GM18861 (cell line): Measurements from ENCODE around the gene DLL1.

Experiments
- ATAC-seq: cut with Tn5 transposase; IDR thresholded peaks from one replicate; pipeline ENCODE4 v1.9.1; 2021; ENCODE audit not compliant: unreplicated experiment

DLL1 gene

GRCh38 chr6:170283212-170284081, 7.4 kb downstream of the DLL1 start:
- no peak for ATAC-seq

DNA sequence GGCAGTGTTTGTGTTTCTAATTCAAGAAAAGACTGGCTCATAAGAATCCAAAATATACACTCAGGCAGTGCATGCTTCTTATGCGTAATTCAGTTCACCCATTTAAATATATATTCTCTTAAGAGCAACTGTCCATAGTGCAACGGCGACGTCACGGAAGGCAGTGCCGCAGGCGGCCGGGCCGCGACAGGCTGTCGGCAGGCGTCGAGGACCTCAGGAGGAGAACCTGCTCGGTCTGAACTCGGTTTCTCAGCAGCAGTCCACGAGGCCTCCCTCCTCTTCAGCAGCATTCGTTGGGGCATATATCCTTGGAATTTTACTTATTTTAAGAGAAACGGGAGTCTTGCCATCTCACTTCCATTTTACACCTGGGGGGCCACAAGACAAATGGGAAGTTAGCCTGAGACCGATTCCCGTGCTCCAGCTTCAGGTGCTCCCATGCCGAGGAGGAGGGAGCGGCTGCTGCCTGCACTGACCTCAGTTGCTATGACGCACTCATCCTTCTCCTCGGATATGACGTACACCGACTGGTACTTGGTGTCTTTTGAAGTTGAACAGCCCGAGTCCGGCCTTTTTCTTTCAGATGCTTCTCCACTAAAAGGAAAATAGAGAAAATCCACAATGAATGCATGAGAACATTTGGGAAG, 8.2 kb downstream of the DLL1 start:
- no peak for ATAC-seq

DNA sequence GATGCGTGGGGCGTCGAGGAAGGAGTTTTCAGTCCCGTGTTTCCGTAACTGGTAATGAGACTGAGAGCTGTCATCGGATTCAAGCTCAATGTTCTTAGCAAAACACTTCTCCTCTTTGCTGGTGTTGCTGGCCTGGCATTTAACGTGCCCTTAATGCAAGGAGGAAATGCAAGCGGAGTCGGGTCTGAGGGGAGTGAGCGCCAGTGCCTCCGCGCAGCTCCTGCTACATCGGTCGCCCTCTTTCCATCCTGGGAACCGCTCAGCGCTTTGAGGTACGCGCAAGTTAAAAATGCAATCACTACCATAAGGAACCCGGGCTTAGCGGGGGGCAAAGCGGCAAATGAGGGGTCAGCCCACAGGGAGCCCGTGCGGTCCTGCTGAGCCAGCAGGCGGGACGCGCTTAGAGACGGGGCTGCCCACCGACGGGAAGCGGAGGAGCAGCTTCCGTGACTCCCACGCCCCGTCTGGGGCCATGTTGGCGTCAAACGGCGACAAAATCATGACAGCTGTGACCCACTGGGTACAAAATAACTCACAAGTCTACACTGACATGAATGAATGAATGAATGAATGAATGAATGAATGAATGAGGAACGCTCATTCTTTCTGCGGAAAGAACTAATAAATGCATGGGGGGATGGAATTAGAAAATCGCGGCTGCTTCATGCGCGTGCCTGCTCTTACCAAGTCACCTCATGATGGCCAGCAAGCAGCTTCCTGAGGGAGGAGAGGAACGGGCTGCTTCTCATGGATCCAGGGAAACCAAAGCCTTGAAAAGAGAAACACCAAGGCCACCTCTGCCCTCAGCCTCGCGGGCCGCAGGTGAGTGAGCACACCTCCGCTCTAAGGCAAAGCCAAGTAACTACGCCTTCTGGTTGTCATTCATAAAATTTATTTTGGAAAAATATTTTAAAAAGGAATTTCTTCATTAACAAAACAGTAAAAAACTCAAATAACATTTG, 9.3 kb downstream of the DLL1 start:
- ATAC-seq, result no peak

DNA sequence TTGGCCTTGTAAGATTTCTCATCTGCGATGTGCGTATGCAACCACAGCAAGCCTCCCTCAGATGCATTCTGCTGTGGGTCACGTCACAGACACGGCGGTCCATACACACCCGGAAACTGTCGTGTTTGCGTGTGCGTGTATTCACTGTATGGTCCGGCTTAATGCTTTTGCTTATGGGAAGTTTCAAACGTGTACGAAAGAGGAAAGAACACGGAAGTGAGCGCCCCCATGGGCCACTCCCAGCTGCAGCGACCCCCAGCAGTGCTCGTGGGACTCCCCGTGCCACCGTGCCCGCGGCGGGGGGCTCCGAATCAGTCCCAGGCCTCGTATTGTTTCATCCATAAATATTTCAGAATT, 10.2 kb downstream of the DLL1 start:
- no peak for ATAC-seq

DNA sequence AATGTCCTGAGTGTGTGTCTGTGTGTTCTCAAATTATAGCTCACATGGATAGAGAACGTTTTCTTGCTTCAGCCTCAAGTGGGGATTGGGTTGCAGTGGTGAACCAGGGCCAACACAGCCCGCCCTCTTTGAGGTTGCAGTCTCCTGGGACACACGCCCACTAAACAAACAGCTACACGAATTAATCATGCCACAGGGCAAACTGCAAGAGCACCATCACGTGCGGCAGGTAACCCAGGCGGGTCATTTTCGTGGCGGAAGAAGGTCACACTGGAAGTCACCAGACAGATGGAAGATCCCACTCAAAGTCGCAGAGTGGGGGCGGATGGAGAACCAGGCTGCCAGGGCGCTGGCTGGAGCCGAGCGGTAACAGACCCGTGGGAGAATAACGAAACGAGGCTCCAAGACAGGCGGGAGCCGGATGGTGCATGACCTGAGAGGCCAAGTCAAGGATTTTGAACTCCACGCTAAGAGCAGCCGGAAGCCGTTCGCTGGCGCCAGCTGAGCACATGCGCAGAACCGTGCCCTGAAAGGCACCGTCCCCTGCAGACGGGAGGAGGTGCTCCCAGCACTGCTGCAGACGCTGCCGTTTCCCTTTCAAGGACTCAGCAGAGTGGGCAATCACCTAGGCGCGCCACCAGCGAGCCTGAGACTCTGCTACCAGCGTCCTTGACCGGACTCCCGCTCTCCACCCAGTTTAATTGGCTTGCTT, 10.7 kb downstream of the DLL1 start:
- ATAC-seq, result peak; percentile 46

DNA sequence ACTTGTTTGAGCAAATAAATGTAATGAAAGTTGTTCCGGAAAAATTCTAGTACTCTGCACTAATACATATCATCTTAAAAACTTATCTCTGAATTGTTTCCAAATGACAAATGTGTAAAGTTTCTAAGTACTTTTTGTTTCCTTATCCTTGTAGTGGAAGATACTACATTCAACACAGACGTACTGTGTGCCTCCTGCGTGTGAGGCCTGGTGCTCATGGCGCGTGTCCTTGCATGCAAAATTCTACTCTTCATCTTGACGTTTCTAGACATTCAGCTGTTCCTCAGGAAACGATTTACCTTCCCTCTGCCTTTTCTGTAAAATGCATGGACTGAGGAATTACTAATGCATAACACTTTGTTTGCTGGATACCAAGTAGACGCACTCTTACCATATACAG, 11.5 kb downstream of the DLL1 start:
- peak; percentile 16 for ATAC-seq

- no peak for ATAC-seq
Observed at GRCh38 chr6:170278743-170279094, 12.2 kb downstream of the DLL1 start.

DNA sequence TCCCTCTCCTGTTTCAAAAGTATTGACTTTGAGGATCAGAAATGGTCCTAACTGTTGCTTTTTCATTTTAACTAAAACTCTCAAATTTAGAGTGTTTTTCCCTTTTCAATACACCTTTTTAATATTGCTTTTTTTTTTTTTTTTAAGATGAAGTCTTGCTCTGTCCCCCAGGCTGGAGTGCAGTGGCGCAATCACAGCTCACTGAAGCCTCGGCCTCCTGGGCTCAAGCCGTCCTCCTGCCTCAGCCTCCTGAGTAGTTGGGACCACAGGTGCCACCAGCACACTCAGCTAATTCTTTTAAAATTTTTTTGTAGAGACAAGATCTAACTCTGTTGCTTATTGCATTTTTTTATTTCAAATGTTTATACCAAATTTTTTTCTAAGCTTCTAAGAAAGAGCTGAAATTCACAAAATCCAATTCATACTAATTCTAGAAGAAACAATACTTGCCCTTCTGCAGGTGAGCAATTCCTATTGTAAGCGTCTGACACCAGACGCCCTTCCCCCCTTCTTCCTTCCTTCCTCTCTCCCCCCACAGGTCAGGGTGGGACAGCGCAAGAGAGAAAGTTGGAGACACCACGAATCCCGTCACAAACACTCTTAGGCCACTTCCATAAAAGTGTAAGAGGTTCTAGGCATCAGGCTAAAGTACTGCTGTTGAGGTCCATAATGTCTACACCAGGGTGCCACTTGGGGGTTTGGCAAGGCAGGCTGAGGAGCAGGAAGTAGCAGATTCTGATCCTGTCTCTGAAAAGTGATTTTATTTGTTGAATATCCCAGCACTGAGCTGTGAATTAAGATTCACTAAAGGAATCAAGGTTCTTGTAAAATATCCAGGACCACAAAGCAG, 12.8 kb downstream of the DLL1 start:
- no peak for ATAC-seq

DNA sequence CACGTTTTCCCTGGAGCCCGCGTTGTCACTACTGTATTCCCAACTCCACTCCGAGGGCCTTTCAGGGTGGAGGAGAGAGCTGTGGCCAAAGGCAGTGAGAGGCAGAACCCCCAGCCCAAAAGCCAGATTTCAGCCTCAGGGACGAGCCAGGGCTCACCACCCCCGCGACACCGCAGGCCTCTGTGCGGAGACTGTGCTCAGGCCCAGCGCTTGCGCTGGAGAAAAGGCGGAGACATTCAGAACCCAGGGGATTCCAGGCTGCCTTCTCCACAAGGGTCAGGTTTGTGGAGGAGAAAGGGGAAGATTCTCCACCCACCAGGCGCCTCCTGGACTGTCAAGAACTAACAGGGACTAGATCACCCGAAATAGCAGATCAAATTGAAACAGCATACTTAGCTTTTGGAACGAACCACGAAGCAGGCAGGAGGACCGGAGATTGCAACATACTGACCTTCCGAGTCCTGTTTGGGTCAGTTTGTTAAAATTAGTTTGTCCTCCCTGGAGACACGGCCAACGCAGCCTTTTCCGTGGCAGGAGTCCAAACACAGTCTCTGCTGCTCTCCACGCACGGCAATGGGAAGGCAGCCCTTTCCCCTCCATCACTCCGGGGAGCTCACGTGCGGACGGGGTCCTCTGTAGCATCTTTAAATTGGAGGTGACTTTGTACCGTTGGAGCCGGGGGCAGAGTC, 14.4 kb downstream of the DLL1 start:
- no peak for ATAC-seq

DNA sequence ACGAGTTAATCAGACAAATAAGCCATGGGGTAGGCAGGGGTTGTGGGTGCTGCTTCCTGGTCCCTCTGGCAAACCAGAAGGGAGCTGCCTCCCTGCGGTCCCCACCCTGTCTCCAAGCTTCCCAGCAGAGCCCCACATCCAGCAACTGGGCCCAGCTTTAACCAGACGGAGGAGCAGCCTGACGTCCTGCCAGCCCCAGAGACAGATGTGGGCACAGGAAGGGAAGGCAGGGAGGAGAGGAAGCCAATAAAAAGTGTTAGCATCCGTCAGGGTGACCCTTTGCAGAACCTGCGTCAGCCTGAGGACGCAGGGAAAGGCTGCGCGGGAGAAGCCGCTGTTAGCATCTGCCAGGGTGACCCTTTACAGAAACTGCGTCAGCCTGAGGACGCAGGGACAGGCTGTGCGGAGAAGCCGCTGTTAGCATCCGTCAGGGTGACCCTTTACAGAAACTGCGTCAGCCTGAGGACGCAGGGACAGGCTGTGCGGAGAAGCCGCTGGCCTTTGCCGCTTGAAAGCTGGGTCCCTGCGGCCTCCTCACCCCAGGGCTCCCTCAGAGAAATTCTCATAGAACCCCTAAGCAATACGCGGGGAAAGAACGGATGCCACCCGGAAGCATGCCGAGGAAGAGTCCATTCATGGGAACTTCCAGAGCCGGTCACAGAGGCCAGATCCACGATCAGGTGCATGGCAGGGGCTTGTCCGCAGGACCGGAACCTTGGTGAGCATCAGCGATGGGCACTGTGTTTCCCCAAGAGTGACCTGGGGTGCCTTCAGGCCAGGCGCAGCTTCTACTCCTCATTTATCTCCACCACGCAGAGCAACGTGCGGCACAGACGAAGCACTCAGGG, 15.9 kb downstream of the DLL1 start:
- ATAC-seq, result no peak

DNA sequence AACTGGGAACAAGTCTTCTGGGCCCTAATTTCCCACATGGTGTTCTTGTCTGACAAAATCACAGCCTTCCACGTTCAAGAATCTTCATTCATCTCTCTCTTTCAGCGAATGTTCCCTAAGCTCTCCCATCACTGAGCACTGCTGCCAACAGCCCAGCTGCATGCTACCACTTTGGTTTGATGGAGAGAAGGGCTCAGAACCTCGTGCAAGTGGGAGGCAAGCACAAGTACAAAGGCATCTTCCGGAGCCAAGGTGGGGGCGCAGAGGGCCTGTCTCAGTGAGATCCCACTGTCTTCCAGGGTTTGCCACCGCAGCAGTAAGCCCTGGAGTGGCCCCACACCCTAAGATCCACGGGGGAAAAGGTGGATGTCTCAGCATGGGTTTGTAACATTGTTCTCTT, 17.2 kb downstream of the DLL1 start:
- no peak for ATAC-seq

DNA sequence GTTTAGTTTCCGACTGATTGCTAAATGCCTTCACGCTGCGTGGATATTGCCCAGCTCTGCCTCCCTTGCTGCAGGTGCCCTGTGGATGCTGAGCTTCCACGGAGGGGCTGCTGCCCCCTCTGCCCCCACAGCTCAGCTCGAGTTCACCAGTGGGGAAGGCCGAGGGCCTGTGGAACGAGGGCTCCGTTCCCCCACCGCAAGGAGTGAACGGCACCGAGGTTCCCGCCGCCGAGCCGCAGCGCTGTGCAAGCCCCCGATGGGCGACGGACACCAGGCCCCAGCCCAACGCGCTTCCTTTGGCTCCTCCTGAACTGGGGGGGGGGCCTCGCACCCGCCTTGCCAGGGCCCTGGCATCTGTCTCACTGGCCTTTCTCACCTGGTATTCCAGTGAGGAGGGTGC, 17.7 kb downstream of the DLL1 start:
- no peak for ATAC-seq

GRCh38 chr6:170272341-170273065, 18.4 kb downstream of the DLL1 start:
- no peak for ATAC-seq

- ATAC-seq, result peak; percentile 98
Observed at GRCh38 chr6:170271771-170272314, 19.0 kb downstream of the DLL1 start.

- no peak for ATAC-seq
Observed at GRCh38 chr6:170270984-170271593, 19.8 kb downstream of the DLL1 start.

- ATAC-seq, result no peak
Observed at GRCh38 chr6:170269846-170270541, 20.9 kb downstream of the DLL1 start.
